GM23338 (cell line): ENCODE results near the gene CERS3.

ENCODE experiments used
- CREB1 ChIP-seq: fragments of 250-450 bp; sonication (Bioruptor Pico); IDR thresholded peaks from 2 replicates; pipeline ENCODE4 v1.5.0; 2020; ENCODE audit warnings: low read depth, mild to moderate bottlenecking, moderate library complexity
- CTCF ChIP-seq, 2 experiments: fragments of 200-600 bp in 1 of 2; sonication (generic) in 1 of 2; conservative IDR thresholded peaks; 2 replicates each; pipeline versions ENCODE4 v1.5.1 to v1.6.1; 2016 to 2017; ENCODE audit warnings: antibody characterized with exemption in 2 of 2, low read depth in 2 of 2, mild to moderate bottlenecking in 2 of 2, moderate library complexity in 1 of 2
- EZH2 ChIP-seq: fragments of 200-600 bp; sonication (generic); IDR thresholded peaks from one replicate; pipeline ENCODE4 v1.8.0; 2017; ENCODE audit warnings: antibody characterized with exemption, mild to moderate bottlenecking, low read depth; ENCODE audit not compliant: unreplicated experiment
- EZH2phosphoT487 ChIP-seq: fragments of 200-600 bp; sonication (generic); IDR thresholded peaks from one replicate; pipeline ENCODE4 v1.8.1; 2018; ENCODE audit warnings: antibody characterized with exemption; ENCODE audit not compliant: unreplicated experiment
- NANOG ChIP-seq: IDR thresholded peaks from 2 replicates; pipeline ENCODE4 v1.6.1; 2016; ENCODE audit warnings: antibody characterized with exemption, borderline replicate concordance
- POLR2AphosphoS5 ChIP-seq: IDR thresholded peaks from 2 replicates; pipeline ENCODE4 v1.6.1; 2016; ENCODE audit warnings: antibody characterized with exemption, low read depth
- ZNF462 ChIP-seq: fragments of 250-450 bp; sonication (Bioruptor Pico); IDR thresholded peaks from 2 replicates; pipeline ENCODE4 v1.5.0; 2020; ENCODE audit warnings: mild to moderate bottlenecking, moderate library complexity
- TF ChIP-seq, protein P1 (sequence below): IDR thresholded peaks from 2 replicates; pipeline ENCODE4 v1.6.1; 2016; ENCODE audit warnings: antibody characterized with exemption
- TF ChIP-seq, protein P2 (sequence below): IDR thresholded peaks from one replicate; pipeline ENCODE4 v1.6.1; 2018; ENCODE audit warnings: antibody characterized with exemption; ENCODE audit not compliant: unreplicated experiment

- TF ChIP-seq POLR2AphosphoS5, result no peak
- no peak for TF ChIP-seq EZH2phosphoT487
- TF ChIP-seq CTCF (conservative IDR thresholded peaks at IDR 0.05; ENCODE audit: low read depth in 2 of 2), result no peak
- TF ChIP-seq EZH2, result no peak
- no peak for TF ChIP-seq CREB1 (CRISPR knock-in tag)
- TF ChIP-seq, protein P1, sequence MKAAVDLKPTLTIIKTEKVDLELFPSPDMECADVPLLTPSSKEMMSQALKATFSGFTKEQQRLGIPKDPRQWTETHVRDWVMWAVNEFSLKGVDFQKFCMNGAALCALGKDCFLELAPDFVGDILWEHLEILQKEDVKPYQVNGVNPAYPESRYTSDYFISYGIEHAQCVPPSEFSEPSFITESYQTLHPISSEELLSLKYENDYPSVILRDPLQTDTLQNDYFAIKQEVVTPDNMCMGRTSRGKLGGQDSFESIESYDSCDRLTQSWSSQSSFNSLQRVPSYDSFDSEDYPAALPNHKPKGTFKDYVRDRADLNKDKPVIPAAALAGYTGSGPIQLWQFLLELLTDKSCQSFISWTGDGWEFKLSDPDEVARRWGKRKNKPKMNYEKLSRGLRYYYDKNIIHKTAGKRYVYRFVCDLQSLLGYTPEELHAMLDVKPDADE, result no peak
- TF ChIP-seq, protein P2, sequence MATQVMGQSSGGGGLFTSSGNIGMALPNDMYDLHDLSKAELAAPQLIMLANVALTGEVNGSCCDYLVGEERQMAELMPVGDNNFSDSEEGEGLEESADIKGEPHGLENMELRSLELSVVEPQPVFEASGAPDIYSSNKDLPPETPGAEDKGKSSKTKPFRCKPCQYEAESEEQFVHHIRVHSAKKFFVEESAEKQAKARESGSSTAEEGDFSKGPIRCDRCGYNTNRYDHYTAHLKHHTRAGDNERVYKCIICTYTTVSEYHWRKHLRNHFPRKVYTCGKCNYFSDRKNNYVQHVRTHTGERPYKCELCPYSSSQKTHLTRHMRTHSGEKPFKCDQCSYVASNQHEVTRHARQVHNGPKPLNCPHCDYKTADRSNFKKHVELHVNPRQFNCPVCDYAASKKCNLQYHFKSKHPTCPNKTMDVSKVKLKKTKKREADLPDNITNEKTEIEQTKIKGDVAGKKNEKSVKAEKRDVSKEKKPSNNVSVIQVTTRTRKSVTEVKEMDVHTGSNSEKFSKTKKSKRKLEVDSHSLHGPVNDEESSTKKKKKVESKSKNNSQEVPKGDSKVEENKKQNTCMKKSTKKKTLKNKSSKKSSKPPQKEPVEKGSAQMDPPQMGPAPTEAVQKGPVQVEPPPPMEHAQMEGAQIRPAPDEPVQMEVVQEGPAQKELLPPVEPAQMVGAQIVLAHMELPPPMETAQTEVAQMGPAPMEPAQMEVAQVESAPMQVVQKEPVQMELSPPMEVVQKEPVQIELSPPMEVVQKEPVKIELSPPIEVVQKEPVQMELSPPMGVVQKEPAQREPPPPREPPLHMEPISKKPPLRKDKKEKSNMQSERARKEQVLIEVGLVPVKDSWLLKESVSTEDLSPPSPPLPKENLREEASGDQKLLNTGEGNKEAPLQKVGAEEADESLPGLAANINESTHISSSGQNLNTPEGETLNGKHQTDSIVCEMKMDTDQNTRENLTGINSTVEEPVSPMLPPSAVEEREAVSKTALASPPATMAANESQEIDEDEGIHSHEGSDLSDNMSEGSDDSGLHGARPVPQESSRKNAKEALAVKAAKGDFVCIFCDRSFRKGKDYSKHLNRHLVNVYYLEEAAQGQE, result no peak
- TF ChIP-seq NANOG, result no peak
- TF ChIP-seq ZNF462 (CRISPR knock-in tag), result no peak
These were observed 143.3 kb downstream of the CERS3 start for GRCh38 chr15:100385300-100386050.
